Measurements from ENCODE around the gene TNFSF12. TPM values are rescaled to one million over a fixed set of nuclear protein-coding genes. Genes with fewer than 3 reads are reported as not detected.

Gene TNFSF12
- total RNA-seq, 1 experiment from 2014 or later: not detected

GRCh38 chr17:7559320-7560171, 10.7 kb downstream of the TNFSF12 start:
- Histone ChIP-seq H3K4me3 (ENCODE audit: low read length) (no peak overlapping the region), H3K9ac (ENCODE audit: low read length) (no peak overlapping the region), H3K9me3 (ENCODE audit: low read length) (no peaks in the 10 kb centered on the region), H2AFZ (ENCODE audit: low read length) (no peak overlapping the region), H3K79me2 (ENCODE audit: low read length) (peaks cover 35% of the 10 kb centered on the region), H3K27ac (ENCODE audit: low read length) (no peak overlapping the region), H3K36me3 (ENCODE audit: insufficient read depth, low read length) (peaks cover 11% of the 10 kb centered on the region), H3K4me2 (ENCODE audit: low read depth, low read length, poor library complexity, severe bottlenecking) (peak overlapping the region; percentile 88), H3K9me2 (replicated peaks; ENCODE audit: insufficient read depth, low read length) (no peaks in the 10 kb centered on the region), H4K20me1 (ENCODE audit: insufficient read depth, low read depth, low read length) (peaks cover 3% of the 10 kb centered on the region; the same call in 1 of the 2 replicates), H3K4me1 (ENCODE audit: low read length) (peaks cover 44% of the 10 kb centered on the region), H3K27me3 (ENCODE audit: low read length) (no peaks in the 10 kb centered on the region)
- DNase-seq: no peak

DNA sequence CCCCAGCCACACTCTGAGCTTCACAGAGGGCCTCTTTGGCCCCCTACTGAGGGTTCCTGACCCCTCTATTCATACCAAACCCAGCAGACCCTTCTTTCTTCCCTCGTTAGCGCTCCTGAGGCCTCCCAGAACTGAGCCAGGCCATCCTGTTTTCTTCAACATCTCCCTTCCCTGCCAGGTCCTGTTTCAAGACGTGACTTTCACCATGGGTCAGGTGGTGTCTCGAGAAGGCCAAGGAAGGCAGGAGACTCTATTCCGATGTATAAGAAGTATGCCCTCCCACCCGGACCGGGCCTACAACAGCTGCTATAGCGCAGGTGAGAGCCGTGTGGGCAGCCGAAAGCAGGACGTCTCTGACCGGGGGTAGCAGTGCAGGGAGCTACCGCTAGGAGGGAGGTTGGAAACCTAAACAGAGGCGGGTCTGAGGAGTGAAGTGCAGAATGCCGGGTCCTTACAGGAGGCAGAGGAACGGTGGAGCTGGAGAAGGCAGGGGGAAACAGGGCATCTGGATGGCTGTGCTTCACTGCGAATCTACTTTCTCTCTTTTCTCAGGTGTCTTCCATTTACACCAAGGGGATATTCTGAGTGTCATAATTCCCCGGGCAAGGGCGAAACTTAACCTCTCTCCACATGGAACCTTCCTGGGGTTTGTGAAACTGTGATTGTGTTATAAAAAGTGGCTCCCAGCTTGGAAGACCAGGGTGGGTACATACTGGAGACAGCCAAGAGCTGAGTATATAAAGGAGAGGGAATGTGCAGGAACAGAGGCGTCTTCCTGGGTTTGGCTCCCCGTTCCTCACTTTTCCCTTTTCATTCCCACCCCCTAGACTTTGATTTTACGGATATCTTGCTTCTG, 11.5 kb downstream of the TNFSF12 start:
- no peak overlapping the region for H2AFZ ChIP-seq (ENCODE audit: low read length)
- peak; percentile 88 for DNase-seq
- H3K27me3 ChIP-seq (ENCODE audit: low read length): no peaks in the 10 kb centered on the region
- H3K4me2 ChIP-seq (ENCODE audit: low read depth, low read length, poor library complexity, severe bottlenecking): peak overlapping the region; percentile 88
- H3K36me3 ChIP-seq (ENCODE audit: insufficient read depth, low read length): peaks cover 19% of the 10 kb centered on the region
- H3K9me2 ChIP-seq (replicated peaks; ENCODE audit: insufficient read depth, low read length): no peaks in the 10 kb centered on the region
- peaks cover 43% of the 10 kb centered on the region for H3K79me2 ChIP-seq (ENCODE audit: low read length)
- peak overlapping the region; percentile 87 for H3K9ac ChIP-seq (ENCODE audit: low read length)
- H3K27ac ChIP-seq (ENCODE audit: low read length): no peak overlapping the region
- peak overlapping the region; percentile 86 for H3K4me3 ChIP-seq (ENCODE audit: low read length)
- H3K4me1 ChIP-seq (ENCODE audit: low read length): peaks cover 44% of the 10 kb centered on the region
- peaks cover 9% of the 10 kb centered on the region; the same call in 1 of the 2 replicates for H4K20me1 ChIP-seq (ENCODE audit: insufficient read depth, low read depth, low read length)
- H3K9me3 ChIP-seq (ENCODE audit: low read length): no peaks in the 10 kb centered on the region

GRCh38 chr17:7561028-7561575, 12.2 kb downstream of the TNFSF12 start:
- no peaks in the 10 kb centered on the region for H3K9me3 ChIP-seq (ENCODE audit: low read length)
- H3K9ac ChIP-seq (ENCODE audit: low read length): peak overlapping the region; percentile 87
- peaks cover 10% of the 10 kb centered on the region; the same call in 1 of the 2 replicates for H4K20me1 ChIP-seq (ENCODE audit: insufficient read depth, low read depth, low read length)
- peak overlapping the region; percentile 86 for H3K4me3 ChIP-seq (ENCODE audit: low read length)
- no peaks in the 10 kb centered on the region for H3K27me3 ChIP-seq (ENCODE audit: low read length)
- H3K79me2 ChIP-seq (ENCODE audit: low read length): peaks cover 48% of the 10 kb centered on the region
- H3K27ac ChIP-seq (ENCODE audit: low read length): peak overlapping the region; percentile 81
- peak; percentile 92 for DNase-seq
- H2AFZ ChIP-seq (ENCODE audit: low read length): peak overlapping the region; percentile 92
- H3K4me2 ChIP-seq (ENCODE audit: low read depth, low read length, poor library complexity, severe bottlenecking): peak overlapping the region; percentile 88
- H3K4me1 ChIP-seq (ENCODE audit: low read length): peaks cover 44% of the 10 kb centered on the region
- H3K9me2 ChIP-seq (replicated peaks; ENCODE audit: insufficient read depth, low read length): no peaks in the 10 kb centered on the region
- peaks cover 24% of the 10 kb centered on the region for H3K36me3 ChIP-seq (ENCODE audit: insufficient read depth, low read length)

GRCh38 chr17:7561589-7562207, 12.8 kb downstream of the TNFSF12 start, which contains the start of gene SENP3:
Gene SENP3, plus strand, starts transcription at chr17:7561919. Its CDS starts 1,158 bp downstream, at chr17:7563077.
- Histone ChIP-seq H3K36me3 (ENCODE audit: insufficient read depth, low read length) (peaks cover 26% of the 10 kb centered on the region), H3K9me2 (replicated peaks; ENCODE audit: insufficient read depth, low read length) (no peaks in the 10 kb centered on the region), H3K4me1 (ENCODE audit: low read length) (peaks cover 44% of the 10 kb centered on the region), H3K9ac (ENCODE audit: low read length) (peak within 1 kb of the TSS; percentile 87), H3K27me3 (ENCODE audit: low read length) (no peaks in the 10 kb centered on the region), H4K20me1 (ENCODE audit: insufficient read depth, low read depth, low read length) (peaks cover 10% of the 10 kb centered on the region; the same call in 1 of the 2 replicates), H3K79me2 (ENCODE audit: low read length) (peaks cover 48% of the 10 kb centered on the region), H2AFZ (ENCODE audit: low read length) (peak within 1 kb of the TSS; percentile 92), H3K27ac (ENCODE audit: low read length) (peak within 1 kb of the TSS; percentile 81), H3K9me3 (ENCODE audit: low read length) (no peaks in the 10 kb centered on the region), H3K4me3 (ENCODE audit: low read length) (peak within 1 kb of the TSS; percentile 86), H3K4me2 (ENCODE audit: low read depth, low read length, poor library complexity, severe bottlenecking) (peak within 1 kb of the TSS; percentile 88)
- peak; percentile 96 for DNase-seq

- Histone ChIP-seq H3K4me2 (ENCODE audit: low read depth, low read length, poor library complexity, severe bottlenecking) (peak overlapping the region; percentile 88), H3K79me2 (ENCODE audit: low read length) (peaks cover 48% of the 10 kb centered on the region), H3K27ac (ENCODE audit: low read length) (peak overlapping the region; percentile 62), H2AFZ (ENCODE audit: low read length) (no peak overlapping the region), H4K20me1 (ENCODE audit: insufficient read depth, low read depth, low read length) (peaks cover 10% of the 10 kb centered on the region; the same call in 1 of the 2 replicates), H3K36me3 (ENCODE audit: insufficient read depth, low read length) (peaks cover 31% of the 10 kb centered on the region), H3K9ac (ENCODE audit: low read length) (peak overlapping the region; percentile 87), H3K27me3 (ENCODE audit: low read length) (no peaks in the 10 kb centered on the region), H3K4me1 (ENCODE audit: low read length) (peaks cover 44% of the 10 kb centered on the region), H3K4me3 (ENCODE audit: low read length) (peak overlapping the region; percentile 86), H3K9me3 (ENCODE audit: low read length) (no peaks in the 10 kb centered on the region), H3K9me2 (replicated peaks; ENCODE audit: insufficient read depth, low read length) (no peaks in the 10 kb centered on the region)
- peak; percentile 72 for DNase-seq
Measured at GRCh38 chr17:7562208-7562605, 13.3 kb downstream of the TNFSF12 start.

DNA sequence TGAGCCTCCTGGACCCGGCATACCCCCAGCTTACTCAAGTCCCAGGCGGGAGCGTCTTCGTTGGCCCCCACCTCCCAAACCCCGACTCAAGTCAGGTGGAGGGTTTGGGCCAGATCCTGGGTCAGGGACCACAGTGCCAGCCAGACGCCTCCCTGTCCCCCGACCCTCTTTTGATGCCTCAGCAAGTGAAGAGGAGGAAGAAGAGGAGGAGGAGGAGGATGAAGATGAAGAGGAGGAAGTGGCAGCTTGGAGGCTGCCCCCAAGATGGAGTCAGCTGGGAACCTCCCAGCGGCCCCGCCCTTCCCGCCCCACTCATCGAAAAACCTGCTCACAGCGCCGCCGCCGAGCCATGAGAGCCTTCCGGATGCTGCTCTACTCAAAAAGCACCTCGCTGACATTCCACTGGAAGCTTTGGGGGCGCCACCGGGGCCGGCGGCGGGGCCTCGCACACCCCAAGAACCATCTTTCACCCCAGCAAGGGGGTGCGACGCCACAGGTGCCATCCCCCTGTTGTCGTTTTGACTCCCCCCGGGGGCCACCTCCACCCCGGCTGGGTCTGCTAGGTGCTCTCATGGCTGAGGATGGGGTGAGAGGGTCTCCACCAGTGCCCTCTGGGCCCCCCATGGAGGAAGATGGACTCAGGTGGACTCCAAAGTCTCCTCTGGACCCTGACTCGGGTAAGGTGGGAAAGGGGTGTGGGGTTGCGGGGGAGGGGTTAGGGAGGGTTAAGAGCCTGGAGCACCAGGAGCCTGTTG, 14.4 kb downstream of the TNFSF12 start:
- Histone ChIP-seq H3K79me2 (ENCODE audit: low read length) (peaks cover 48% of the 10 kb centered on the region), H3K4me2 (ENCODE audit: low read depth, low read length, poor library complexity, severe bottlenecking) (peak overlapping the region; percentile 88), H4K20me1 (ENCODE audit: insufficient read depth, low read depth, low read length) (peaks cover 10% of the 10 kb centered on the region; the same call in 1 of the 2 replicates), H3K9ac (ENCODE audit: low read length) (peak overlapping the region; percentile 87), H3K9me3 (ENCODE audit: low read length) (no peaks in the 10 kb centered on the region), H3K36me3 (ENCODE audit: insufficient read depth, low read length) (peaks cover 35% of the 10 kb centered on the region), H3K27me3 (ENCODE audit: low read length) (no peaks in the 10 kb centered on the region), H3K4me1 (ENCODE audit: low read length) (peaks cover 38% of the 10 kb centered on the region), H3K9me2 (replicated peaks; ENCODE audit: insufficient read depth, low read length) (no peaks in the 10 kb centered on the region), H3K4me3 (ENCODE audit: low read length) (peak overlapping the region; percentile 86), H2AFZ (ENCODE audit: low read length) (no peak overlapping the region), H3K27ac (ENCODE audit: low read length) (peak overlapping the region; percentile 62; the same call in 1 of the 2 replicates)
- DNase-seq: no peak

DNA sequence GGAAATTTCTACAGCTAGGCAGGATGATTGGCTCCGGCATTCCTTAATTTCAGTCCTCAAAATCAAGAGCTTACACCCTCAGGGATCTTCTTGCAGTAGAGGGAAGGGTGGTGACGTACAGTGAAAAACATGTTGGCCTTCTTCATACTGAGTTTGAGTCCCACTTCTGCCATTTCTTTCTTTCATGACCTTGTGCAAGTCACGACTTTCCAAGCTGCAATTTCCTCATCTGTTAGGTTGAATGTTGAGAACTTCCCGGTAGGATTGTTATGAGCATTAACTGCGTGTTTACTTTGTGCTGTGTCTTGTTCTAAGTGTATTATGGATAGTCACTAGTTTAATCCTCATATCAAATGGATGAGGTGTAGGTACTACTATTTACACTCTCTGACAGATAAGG, 20.7 kb downstream of the TNFSF12 start:
- no peak overlapping the region for H3K9ac ChIP-seq (ENCODE audit: low read length)
- H2AFZ ChIP-seq (ENCODE audit: low read length): no peak overlapping the region
- H3K36me3 ChIP-seq (ENCODE audit: insufficient read depth, low read length): peaks cover 50% of the 10 kb centered on the region
- no peak for DNase-seq
- no peak overlapping the region for H3K4me2 ChIP-seq (ENCODE audit: low read depth, low read length, poor library complexity, severe bottlenecking)
- peaks cover 42% of the 10 kb centered on the region for H3K79me2 ChIP-seq (ENCODE audit: low read length)
- no peak overlapping the region for H3K4me3 ChIP-seq (ENCODE audit: low read length)
- peaks cover 15% of the 10 kb centered on the region for H3K4me1 ChIP-seq (ENCODE audit: low read length)
- no peaks in the 10 kb centered on the region for H3K9me3 ChIP-seq (ENCODE audit: low read length)
- peaks cover 24% of the 10 kb centered on the region for H4K20me1 ChIP-seq (ENCODE audit: insufficient read depth, low read depth, low read length)
- H3K27me3 ChIP-seq (ENCODE audit: low read length): no peaks in the 10 kb centered on the region
- H3K9me2 ChIP-seq (replicated peaks; ENCODE audit: insufficient read depth, low read length): no peaks in the 10 kb centered on the region
- no peak overlapping the region for H3K27ac ChIP-seq (ENCODE audit: low read length)

All from Karpas-422 (cell line).